Memory B cell (primary cell): Measurements from ENCODE around the gene NRP1.

Experiments
- ATAC-seq: fragments of 150-1000 bp; cut with Tn5 transposase; 2 replicates; pipeline ENCODE4 v1.10.0; 2021; ENCODE audit warnings: low read depth, mild to moderate bottlenecking, moderate library complexity
- DNase-seq, 2 donors: peaks; one replicate each; pipeline ENCODE4 v3.0.0; 2022; ENCODE audit warnings: low spot score in 2 of 2
- H3K27ac Mint-ChIP-seq: one replicate; pipeline ENCODE4 v1.8.0; 2022; ENCODE audit warnings: mild to moderate bottlenecking, moderate library complexity, mixed read lengths
- H3K27me3 Mint-ChIP-seq: one replicate; pipeline ENCODE4 v1.8.0; 2022; ENCODE audit warnings: mixed read lengths
- H3K36me3 Mint-ChIP-seq: one replicate; pipeline ENCODE4 v1.8.0; 2022; ENCODE audit warnings: mild to moderate bottlenecking, mixed read lengths
- H3K4me1 Mint-ChIP-seq: one replicate; pipeline ENCODE4 v1.8.0; 2022; ENCODE audit warnings: mixed read lengths
- H3K4me3 Mint-ChIP-seq: one replicate; pipeline ENCODE4 v1.8.0; 2022; ENCODE audit warnings: mild to moderate bottlenecking, moderate library complexity, mixed read lengths
- H3K9me3 Mint-ChIP-seq: one replicate; pipeline ENCODE4 v1.8.0; 2022; ENCODE audit warnings: mixed read lengths

NRP1 gene

DNA sequence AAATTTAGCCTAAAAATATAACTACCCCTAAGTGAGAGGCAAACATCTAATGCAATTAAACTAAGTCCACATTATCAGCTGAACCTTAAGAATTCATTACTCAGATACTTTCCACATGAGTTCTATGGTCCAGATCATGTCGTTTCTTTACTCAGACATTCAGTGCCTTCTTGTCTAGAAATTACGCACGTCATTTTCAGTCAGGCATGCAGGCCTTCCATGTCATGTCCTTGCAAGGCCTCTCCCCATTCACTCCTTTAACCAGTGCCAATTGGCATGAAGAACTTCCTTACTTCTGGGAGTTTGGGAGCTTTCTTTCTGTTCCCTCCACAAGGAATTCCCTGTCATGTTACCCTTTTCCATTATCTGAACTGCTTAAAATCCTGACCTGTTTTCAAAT, 118.8 kb downstream of the NRP1 start:
- Mint-ChIP-seq H3K9me3 (no peaks in the 10 kb centered on the region), H3K27ac (no peak overlapping the region), H3K4me1 (peaks cover 3% of the 10 kb centered on the region), H3K27me3 (peaks cover 6% of the 10 kb centered on the region), H3K36me3 (no peaks in the 10 kb centered on the region), H3K4me3 (no peak overlapping the region)
- DNase-seq (no peak), ATAC-seq (no peak)

- no peak overlapping the region for H3K27ac Mint-ChIP-seq
- H3K36me3 Mint-ChIP-seq, result no peaks in the 10 kb centered on the region
- H3K4me1 Mint-ChIP-seq, result peaks cover 3% of the 10 kb centered on the region
- H3K4me3 Mint-ChIP-seq, result no peak overlapping the region
- no peaks in the 10 kb centered on the region for H3K9me3 Mint-ChIP-seq
- DNase-seq (no peak), ATAC-seq (no peak)
- H3K27me3 Mint-ChIP-seq, result peaks cover 6% of the 10 kb centered on the region
These were observed 119.3 kb downstream of the NRP1 start for GRCh38 chr10:33215154-33215553.

- Mint-ChIP-seq H3K27me3 (peaks cover 6% of the 10 kb centered on the region), H3K36me3 (no peaks in the 10 kb centered on the region), H3K4me1 (peaks cover 3% of the 10 kb centered on the region), H3K4me3 (no peak overlapping the region), H3K9me3 (no peaks in the 10 kb centered on the region), H3K27ac (no peak overlapping the region)
- ATAC-seq (peak; percentile 10), DNase-seq (no peak)
These were observed 120.3 kb downstream of the NRP1 start for GRCh38 chr10:33214174-33214573.

DNA sequence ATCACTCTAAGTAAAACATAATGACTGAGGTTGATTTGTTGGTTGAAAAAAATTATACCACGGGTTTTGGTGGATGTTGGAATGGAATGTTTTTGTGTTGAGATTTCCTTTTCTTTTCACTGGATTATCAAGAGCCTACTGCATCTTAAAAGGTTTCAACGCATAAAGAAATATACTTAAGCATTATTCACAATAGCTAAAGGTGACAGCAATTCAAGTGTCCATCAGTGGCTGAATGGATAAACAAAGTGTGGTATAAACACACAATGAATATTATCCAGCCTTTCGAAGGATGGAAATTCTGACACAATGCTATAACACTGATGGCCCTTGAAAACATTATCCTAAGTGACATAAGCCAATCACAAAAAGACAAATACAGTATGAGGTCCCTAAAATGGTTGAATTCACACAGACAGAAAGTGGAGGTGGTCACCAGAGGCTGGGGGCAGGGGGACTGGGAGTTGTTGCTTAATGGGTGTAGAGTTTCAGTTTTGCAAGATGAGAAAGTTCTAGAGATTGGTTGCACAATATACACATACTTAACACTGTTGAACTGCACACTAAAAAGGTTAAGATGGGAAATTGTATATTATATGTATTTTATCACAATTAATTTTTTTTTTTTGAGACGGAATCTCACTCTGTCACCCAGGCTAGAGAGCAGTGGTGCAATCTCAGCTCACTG, 122.3 kb downstream of the NRP1 start:
- H3K9me3 Mint-ChIP-seq, result no peaks in the 10 kb centered on the region
- ATAC-seq (no peak), DNase-seq (no peak)
- no peaks in the 10 kb centered on the region for H3K36me3 Mint-ChIP-seq
- H3K4me3 Mint-ChIP-seq, result no peak overlapping the region
- H3K27ac Mint-ChIP-seq, result no peak overlapping the region
- peaks cover 6% of the 10 kb centered on the region for H3K27me3 Mint-ChIP-seq
- H3K4me1 Mint-ChIP-seq, result peaks cover 3% of the 10 kb centered on the region

- no peak for ATAC-seq
- Mint-ChIP-seq H3K27me3 (peaks cover 6% of the 10 kb centered on the region), H3K36me3 (no peaks in the 10 kb centered on the region), H3K4me1 (peaks cover 3% of the 10 kb centered on the region), H3K9me3 (no peaks in the 10 kb centered on the region), H3K4me3 (no peak overlapping the region), H3K27ac (no peak overlapping the region)
- no peak for DNase-seq
These were observed 123.2 kb downstream of the NRP1 start for GRCh38 chr10:33211106-33211878.

GRCh38 chr10:33209802-33210201, 124.7 kb downstream of the NRP1 start:
- Mint-ChIP-seq H3K27me3 (peaks cover 9% of the 10 kb centered on the region), H3K4me3 (no peak overlapping the region), H3K4me1 (peaks cover 3% of the 10 kb centered on the region), H3K9me3 (no peaks in the 10 kb centered on the region), H3K27ac (no peak overlapping the region), H3K36me3 (no peaks in the 10 kb centered on the region)
- no peak for DNase-seq
- ATAC-seq, result no peak

GRCh38 chr10:33208166-33208565, 126.3 kb downstream of the NRP1 start:
- H3K36me3 Mint-ChIP-seq, result no peaks in the 10 kb centered on the region
- no peak overlapping the region for H3K27ac Mint-ChIP-seq
- H3K9me3 Mint-ChIP-seq, result no peaks in the 10 kb centered on the region
- ATAC-seq, result no peak
- H3K27me3 Mint-ChIP-seq, result peaks cover 3% of the 10 kb centered on the region
- H3K4me3 Mint-ChIP-seq, result no peak overlapping the region
- no peak for DNase-seq
- no peaks in the 10 kb centered on the region for H3K4me1 Mint-ChIP-seq

DNA sequence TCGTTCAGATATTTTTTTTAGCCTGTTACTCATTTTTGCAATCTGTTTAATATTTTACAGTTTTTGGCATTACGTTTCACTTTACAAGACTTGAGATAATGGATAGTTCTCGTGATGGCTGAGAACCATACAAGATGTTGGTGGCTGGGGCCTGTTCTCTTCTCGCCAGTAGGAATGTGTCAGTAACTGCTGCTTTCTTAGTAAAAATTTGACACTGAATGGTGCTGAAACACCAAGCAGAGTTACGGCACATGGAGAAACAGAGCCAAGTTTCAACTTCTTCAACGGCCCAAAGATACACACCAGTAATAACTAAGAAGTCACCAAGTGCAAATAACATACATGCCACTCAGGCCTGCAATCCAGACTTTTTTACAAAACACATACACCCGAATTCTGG, 130.4 kb downstream of the NRP1 start:
- no peaks in the 10 kb centered on the region for H3K9me3 Mint-ChIP-seq
- DNase-seq, result no peak
- no peaks in the 10 kb centered on the region for H3K4me1 Mint-ChIP-seq
- no peak overlapping the region for H3K27ac Mint-ChIP-seq
- H3K36me3 Mint-ChIP-seq, result no peaks in the 10 kb centered on the region
- peaks cover 6% of the 10 kb centered on the region for H3K27me3 Mint-ChIP-seq
- H3K4me3 Mint-ChIP-seq, result no peak overlapping the region
- ATAC-seq, result no peak

GRCh38 chr10:33201971-33202370, 132.5 kb downstream of the NRP1 start:
- Mint-ChIP-seq H3K27ac (no peak overlapping the region), H3K4me1 (peaks cover 3% of the 10 kb centered on the region), H3K4me3 (no peak overlapping the region), H3K36me3 (no peaks in the 10 kb centered on the region), H3K9me3 (no peaks in the 10 kb centered on the region), H3K27me3 (peaks cover 10% of the 10 kb centered on the region)
- DNase-seq, result no peak
- no peak for ATAC-seq

GRCh38 chr10:33201056-33201780, 133.2 kb downstream of the NRP1 start:
- Mint-ChIP-seq H3K36me3 (no peaks in the 10 kb centered on the region), H3K4me3 (no peak overlapping the region), H3K9me3 (no peaks in the 10 kb centered on the region), H3K27me3 (peaks cover 10% of the 10 kb centered on the region), H3K27ac (no peak overlapping the region), H3K4me1 (peaks cover 3% of the 10 kb centered on the region)
- ATAC-seq (no peak), DNase-seq (no peak)

- peaks cover 8% of the 10 kb centered on the region for H3K27me3 Mint-ChIP-seq
- H3K4me3 Mint-ChIP-seq, result no peak overlapping the region
- no peak for ATAC-seq
- peaks cover 3% of the 10 kb centered on the region for H3K4me1 Mint-ChIP-seq
- H3K9me3 Mint-ChIP-seq, result no peaks in the 10 kb centered on the region
- H3K27ac Mint-ChIP-seq, result no peak overlapping the region
- H3K36me3 Mint-ChIP-seq, result no peaks in the 10 kb centered on the region
- DNase-seq, result no peak
These were observed 134.7 kb downstream of the NRP1 start for GRCh38 chr10:33199731-33200232.

GRCh38 chr10:33198610-33199009, 135.9 kb downstream of the NRP1 start:
- H3K27me3 Mint-ChIP-seq, result peaks cover 8% of the 10 kb centered on the region

GRCh38 chr10:33196710-33197491, 137.6 kb downstream of the NRP1 start:
- H3K4me3 Mint-ChIP-seq, result no peak overlapping the region

More at GRCh38 chr10:33198610-33199009, 135.9 kb downstream of the NRP1 start:
- Mint-ChIP-seq H3K9me3 (no peaks in the 10 kb centered on the region), H3K36me3 (no peaks in the 10 kb centered on the region), H3K27ac (no peak overlapping the region), H3K4me3 (no peak overlapping the region), H3K4me1 (peaks cover 3% of the 10 kb centered on the region)
- DNase-seq (no peak), ATAC-seq (no peak)

GRCh38 chr10:33196377-33196706, 138.1 kb downstream of the NRP1 start:
- ATAC-seq (no peak), DNase-seq (no peak)
- peaks cover 3% of the 10 kb centered on the region for H3K4me1 Mint-ChIP-seq
- H3K27me3 Mint-ChIP-seq, result peaks cover 8% of the 10 kb centered on the region
- no peaks in the 10 kb centered on the region for H3K9me3 Mint-ChIP-seq
- no peak overlapping the region for H3K27ac Mint-ChIP-seq
- H3K36me3 Mint-ChIP-seq, result no peaks in the 10 kb centered on the region
- H3K4me3 Mint-ChIP-seq, result no peak overlapping the region

More at GRCh38 chr10:33196710-33197491, 137.6 kb downstream of the NRP1 start:
- Mint-ChIP-seq H3K4me1 (peaks cover 3% of the 10 kb centered on the region), H3K27ac (no peak overlapping the region), H3K27me3 (peaks cover 8% of the 10 kb centered on the region), H3K36me3 (no peaks in the 10 kb centered on the region), H3K9me3 (no peaks in the 10 kb centered on the region)
- ATAC-seq, result no peak
- no peak for DNase-seq
